Gastrocnemius medialis (tissue), 4 donors: ENCODE data around the gene PKP1. TPM values are rescaled to one million over a fixed set of nuclear protein-coding genes. Genes with fewer than 3 reads are reported as not detected.

ENCODE experiments used
- ATAC-seq, 2 donors: fragments of 150-250 bp; one replicate each; pipeline ENCODE4 v1.9.1; 2016
- DNase-seq, 2 donors: peaks; one replicate each; pipeline ENCODE4 v3.0.0-alpha.2; 2019
- H3K27ac ChIP-seq, 4 donors: fragments of 200-600 bp; sonication (generic); 1 replicate in 1 of 4; 2 replicates in 3 of 4; pipeline ENCODE4 v1.5.1; 2016 to 2018; ENCODE audit warnings: mild to moderate bottlenecking in 2 of 4, moderate library complexity in 1 of 4
- H3K27me3 ChIP-seq, 3 donors: fragments of 200-600 bp; sonication (generic) in 2 of 3; 1 replicate in 1 of 3; 2 replicates in 2 of 3; pipeline versions ENCODE4 v1.5.1 to v1.6.0; 2016 to 2019; ENCODE audit warnings: mild to moderate bottlenecking in 1 of 3, moderate library complexity in 1 of 3
- H3K36me3 ChIP-seq, 2 donors: fragments of 200-600 bp; sonication (generic) in 1 of 2; one replicate each; pipeline ENCODE4 v1.5.1; 2017 to 2018
- H3K4me1 ChIP-seq, 2 donors: fragments of 200-600 bp; sonication (generic) in 1 of 2; one replicate each; pipeline ENCODE4 v1.5.1; 2016 to 2017; ENCODE audit warnings: mild to moderate bottlenecking in 2 of 2
- H3K4me3 ChIP-seq, 4 donors: fragments of 200-600 bp; sonication (generic) in 3 of 4; 1 replicate in 1 of 4; 2 replicates in 3 of 4; pipeline ENCODE4 v1.5.1; 2016 to 2019; ENCODE audit warnings: mild to moderate bottlenecking in 2 of 4
- H3K9me3 ChIP-seq, 3 donors: fragments of 200-600 bp; sonication (generic) in 2 of 3; 1 replicate in 1 of 3; 2 replicates in 2 of 3; pipeline ENCODE4 v1.5.1; 2016 to 2019
- POLR2A ChIP-seq, 2 donors: fragments of 450-650 bp; IDR thresholded peaks; one replicate each; pipeline ENCODE4 v1.6.1; 2017; ENCODE audit warnings: antibody characterized with exemption in 2 of 2, mild to moderate bottlenecking in 2 of 2, moderate library complexity in 2 of 2
- in situ Hi-C, 4 donors: fragments of 200-750 bp; cut with MboI; loops; one replicate each; pipeline versions ENCODE4 v1.15.0 to v1.8.0; 2017; ENCODE audit warnings: low sequenced_read_pairs in 4 of 4
- intact Hi-C: fragments of 100-400 bp; cut with DNase I; formaldehyde crosslinking; loops from one replicate; pipeline ENCODE4 v1.15.1; 2023; ENCODE audit warnings: low total_unique reads
- total RNA-seq, 4 donors: library from RNA; depleted of rRNA; stranded (reverse); fragments of >200 nt; gene quantifications; one replicate each; pipeline versions ENCODE4 v1.1.0 to v1.2.3, GENCODE V29; 2016
- TF ChIP-seq, protein P1 (sequence below), 5 experiments: fragments of 450-650 bp in 3 of 5; fragments of 200-600 bp in 2 of 5; sonication (generic) in 2 of 5; IDR thresholded peaks in 4 of 5; conservative IDR thresholded peaks in 1 of 5; 1 replicate in 4 of 5; 2 replicates in 1 of 5; pipeline ENCODE4 v1.5.1; 2016 to 2019; ENCODE audit warnings: antibody characterized with exemption in 5 of 5, mild to moderate bottlenecking in 3 of 5, moderate library complexity in 3 of 5

Gene PKP1
- total RNA-seq, 4 donors from 2014 or later, result 0.71 to 4.5 (median 1.2) TPM

DNA sequence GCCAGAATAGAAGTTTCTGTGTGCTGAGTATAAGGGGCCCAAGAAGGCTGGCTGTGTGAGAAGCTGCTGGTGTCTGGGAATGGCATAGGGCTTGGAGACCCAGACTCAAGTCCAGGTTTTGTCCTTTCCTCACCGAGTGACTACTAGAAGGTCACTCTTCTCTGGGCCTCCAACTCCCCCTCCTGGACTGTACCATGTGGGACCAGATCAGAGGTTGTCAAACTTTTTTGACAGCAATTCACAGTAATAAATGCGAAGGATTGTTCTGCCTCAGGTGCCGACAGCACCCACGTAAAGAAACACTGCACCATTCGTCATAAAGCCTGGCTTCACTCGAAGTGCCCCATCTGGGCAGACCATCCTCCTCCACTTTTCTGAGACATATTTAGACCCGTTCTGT, 29.0 kb downstream of the PKP1 start:
- in situ Hi-C loops, result no loop called here
- peak overlapping the region in 1 of 4 donors; percentile 42 for H3K27ac ChIP-seq
- DNase-seq (no peak), ATAC-seq (no peak)
- no peak overlapping the region for H3K4me3 ChIP-seq
- intact Hi-C loops, result loop anchor here (5.0 kb wide), 1 partner anchor 50 kb away; no protein-coding TSS in a partner anchor
- no peaks in the 10 kb centered on the region for H3K9me3 ChIP-seq
- no peak for TF ChIP-seq POLR2A (IDR thresholded peaks at IDR 0.05)
- TF ChIP-seq, protein P1, sequence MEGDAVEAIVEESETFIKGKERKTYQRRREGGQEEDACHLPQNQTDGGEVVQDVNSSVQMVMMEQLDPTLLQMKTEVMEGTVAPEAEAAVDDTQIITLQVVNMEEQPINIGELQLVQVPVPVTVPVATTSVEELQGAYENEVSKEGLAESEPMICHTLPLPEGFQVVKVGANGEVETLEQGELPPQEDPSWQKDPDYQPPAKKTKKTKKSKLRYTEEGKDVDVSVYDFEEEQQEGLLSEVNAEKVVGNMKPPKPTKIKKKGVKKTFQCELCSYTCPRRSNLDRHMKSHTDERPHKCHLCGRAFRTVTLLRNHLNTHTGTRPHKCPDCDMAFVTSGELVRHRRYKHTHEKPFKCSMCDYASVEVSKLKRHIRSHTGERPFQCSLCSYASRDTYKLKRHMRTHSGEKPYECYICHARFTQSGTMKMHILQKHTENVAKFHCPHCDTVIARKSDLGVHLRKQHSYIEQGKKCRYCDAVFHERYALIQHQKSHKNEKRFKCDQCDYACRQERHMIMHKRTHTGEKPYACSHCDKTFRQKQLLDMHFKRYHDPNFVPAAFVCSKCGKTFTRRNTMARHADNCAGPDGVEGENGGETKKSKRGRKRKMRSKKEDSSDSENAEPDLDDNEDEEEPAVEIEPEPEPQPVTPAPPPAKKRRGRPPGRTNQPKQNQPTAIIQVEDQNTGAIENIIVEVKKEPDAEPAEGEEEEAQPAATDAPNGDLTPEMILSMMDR (IDR thresholded peaks at IDR 0.05 in 4 of 5, conservative IDR thresholded peaks at IDR 0.05 in 1 of 5), result no peak
- no peaks in the 10 kb centered on the region for H3K27me3 ChIP-seq
- H3K4me1 ChIP-seq, result peaks cover 21 to 28% of the 10 kb centered on the region in 2 donors
- H3K36me3 ChIP-seq, result no peaks in the 10 kb centered on the region

DNA sequence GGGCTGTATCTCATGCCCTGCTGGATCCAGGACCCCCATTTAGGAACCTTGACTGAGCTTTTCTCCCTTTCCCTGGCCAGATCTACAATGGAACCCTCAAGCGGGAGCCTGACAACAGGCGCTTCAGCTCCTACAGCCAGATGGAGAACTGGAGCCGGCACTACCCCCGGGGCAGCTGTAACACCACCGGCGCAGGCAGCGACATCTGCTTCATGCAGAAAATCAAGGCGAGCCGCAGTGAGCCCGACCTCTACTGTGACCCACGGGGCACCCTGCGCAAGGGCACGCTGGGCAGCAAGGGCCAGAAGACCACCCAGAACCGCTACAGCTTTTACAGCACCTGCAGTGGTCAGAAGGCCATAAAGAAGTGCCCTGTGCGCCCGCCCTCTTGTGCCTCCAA, 29.8 kb downstream of the PKP1 start:
- Histone ChIP-seq H3K4me1 (peaks cover 20 to 22% of the 10 kb centered on the region in 2 donors), H3K27ac (no peak overlapping the region), H3K27me3 (no peaks in the 10 kb centered on the region), H3K36me3 (no peaks in the 10 kb centered on the region), H3K9me3 (no peaks in the 10 kb centered on the region), H3K4me3 (no peak overlapping the region)
- TF ChIP-seq POLR2A (IDR thresholded peaks at IDR 0.05), result no peak
- TF ChIP-seq, protein P1 (IDR thresholded peaks at IDR 0.05 in 4 of 5, conservative IDR thresholded peaks at IDR 0.05 in 1 of 5), result no peak
- DNase-seq (no peak), ATAC-seq (no peak)
- in situ Hi-C loops (no loop called here), intact Hi-C loops (loop anchor here (5.0 kb wide), 1 partner anchor 51 kb away; no protein-coding TSS in a partner anchor)

DNA sequence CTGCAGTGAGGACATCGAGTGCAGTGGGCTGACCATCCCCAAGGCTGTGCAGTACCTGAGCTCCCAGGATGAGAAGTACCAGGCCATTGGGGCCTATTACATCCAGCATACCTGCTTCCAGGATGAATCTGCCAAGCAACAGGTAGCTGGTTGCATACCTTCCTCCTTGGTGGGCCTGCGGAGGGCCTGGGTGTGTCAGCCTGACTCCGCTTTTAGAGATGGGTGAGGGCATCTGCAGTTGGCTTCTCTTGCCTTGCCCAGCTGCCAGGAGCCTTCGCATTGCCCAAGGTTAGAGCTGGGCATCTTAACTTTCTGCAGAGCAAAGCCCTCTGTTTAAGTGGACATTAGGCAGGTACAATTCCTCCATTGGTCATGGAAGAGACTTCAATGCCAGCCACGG, 33.2 kb downstream of the PKP1 start:
- no peak for ATAC-seq
- Histone ChIP-seq H3K4me3 (no peak overlapping the region), H3K27ac (no peak overlapping the region), H3K27me3 (no peaks in the 10 kb centered on the region), H3K4me1 (no peaks in the 10 kb centered on the region), H3K9me3 (no peaks in the 10 kb centered on the region), H3K36me3 (no peaks in the 10 kb centered on the region)
- in situ Hi-C loops (no loop called here), intact Hi-C loops (loop anchor here (1.0 kb wide), 1 partner anchor 28 kb away; no protein-coding TSS in a partner anchor)
- TF ChIP-seq, protein P1 (IDR thresholded peaks at IDR 0.05 in 4 of 5, conservative IDR thresholded peaks at IDR 0.05 in 1 of 5), result no peak
- no peak for TF ChIP-seq POLR2A (IDR thresholded peaks at IDR 0.05)
- DNase-seq, result no peak

DNA sequence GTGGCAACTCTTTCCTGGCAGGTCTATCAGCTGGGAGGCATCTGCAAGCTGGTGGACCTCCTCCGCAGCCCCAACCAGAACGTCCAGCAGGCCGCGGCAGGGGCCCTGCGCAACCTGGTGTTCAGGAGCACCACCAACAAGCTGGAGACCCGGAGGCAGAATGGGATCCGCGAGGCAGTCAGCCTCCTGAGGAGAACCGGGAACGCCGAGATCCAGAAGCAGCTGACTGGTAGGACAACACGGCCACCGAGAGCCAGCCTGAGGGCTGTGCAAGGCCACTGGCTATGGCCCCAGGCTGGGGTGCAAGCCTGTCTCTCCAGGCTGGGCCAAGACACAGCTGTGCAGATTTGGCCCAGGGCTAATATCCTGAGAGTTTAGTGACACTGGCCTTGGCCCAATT, 34.2 kb downstream of the PKP1 start:
- no peaks in the 10 kb centered on the region for H3K9me3 ChIP-seq
- DNase-seq (no peak), ATAC-seq (no peak)
- H3K4me1 ChIP-seq, result no peaks in the 10 kb centered on the region
- no peaks in the 10 kb centered on the region for H3K36me3 ChIP-seq
- no peaks in the 10 kb centered on the region for H3K27me3 ChIP-seq
- TF ChIP-seq, protein P1 (IDR thresholded peaks at IDR 0.05 in 4 of 5, conservative IDR thresholded peaks at IDR 0.05 in 1 of 5), result no peak
- TF ChIP-seq POLR2A (IDR thresholded peaks at IDR 0.05), result no peak
- no peak overlapping the region for H3K27ac ChIP-seq
- no peak overlapping the region for H3K4me3 ChIP-seq
- intact Hi-C loops, result no loop called here
- in situ Hi-C loops, result no loop called here
